ENCODE data around the gene EPC2.

Gene EPC2

DNA sequence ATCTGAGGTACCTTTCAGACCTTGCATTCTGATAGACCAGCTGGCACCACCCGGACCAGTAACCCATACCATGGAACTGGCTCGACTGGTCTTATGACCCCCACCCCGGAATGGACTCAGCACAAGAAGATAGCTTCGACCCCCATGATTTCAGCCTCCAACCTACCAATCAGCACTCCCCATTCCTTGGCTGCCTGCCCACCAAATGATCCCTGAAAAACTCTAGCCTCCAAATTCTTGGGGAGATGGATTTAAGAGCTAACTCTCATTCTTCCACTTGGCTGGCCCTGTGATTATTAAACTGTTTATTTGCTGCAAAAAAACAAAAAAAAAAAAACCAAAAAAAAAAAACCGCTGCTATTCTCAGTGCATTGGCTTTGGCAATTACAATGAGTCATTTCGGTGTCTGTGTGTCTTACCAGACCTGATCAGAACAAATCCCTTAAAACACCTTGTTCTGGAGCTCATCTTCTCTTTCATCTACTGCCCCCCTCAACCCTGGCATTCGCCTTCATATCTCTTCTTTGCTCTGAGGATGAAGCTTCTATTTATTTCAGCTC lies 170.4 kb downstream of the EPC2 start:
- no peak for DNase-seq

DNA sequence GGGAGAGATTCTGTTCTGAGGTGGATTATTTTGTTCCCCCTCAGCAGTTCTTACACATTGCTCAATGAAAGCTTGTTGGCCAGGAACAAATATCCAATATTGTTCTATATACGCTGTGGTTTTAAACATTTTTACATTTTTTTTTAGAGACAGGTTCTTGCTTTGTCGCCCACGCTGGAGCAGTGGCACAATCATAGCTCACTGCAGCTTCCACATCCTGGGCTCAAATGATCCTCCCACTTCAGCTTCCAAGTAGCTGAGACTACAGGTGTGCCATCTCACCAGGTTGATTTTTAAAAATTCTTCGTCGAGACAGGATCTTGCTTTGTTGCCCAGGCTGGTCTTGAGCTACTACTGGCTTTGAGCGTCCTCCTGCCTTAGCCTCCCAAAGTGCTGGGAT lies 171.6 kb downstream of the EPC2 start:
- DNase-seq, result no peak

DNA sequence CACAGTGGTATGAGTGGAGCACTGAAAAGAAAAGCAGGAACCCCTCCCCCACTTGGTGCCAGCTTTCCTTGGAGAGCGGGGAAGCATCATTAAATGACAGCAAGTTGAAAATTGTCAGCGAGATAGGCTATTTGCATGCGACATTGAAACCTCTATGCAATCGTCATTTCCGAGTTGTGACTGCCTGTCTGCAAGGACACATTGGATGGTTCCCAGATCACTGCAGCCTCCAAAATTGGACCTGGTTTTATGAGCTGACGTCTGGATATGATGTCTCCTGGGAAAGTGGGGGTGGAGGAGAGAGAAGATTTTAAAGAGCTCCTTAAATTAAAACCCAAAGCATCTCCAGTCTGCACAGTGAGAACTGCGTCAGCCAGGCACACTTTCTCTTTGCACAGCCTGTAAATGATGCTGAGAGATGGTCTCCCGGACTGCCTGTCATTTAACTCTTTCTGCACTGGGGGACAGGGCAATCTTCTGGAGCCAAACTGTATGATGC lies 172.7 kb downstream of the EPC2 start:
- DNase-seq, result no peak

DNA sequence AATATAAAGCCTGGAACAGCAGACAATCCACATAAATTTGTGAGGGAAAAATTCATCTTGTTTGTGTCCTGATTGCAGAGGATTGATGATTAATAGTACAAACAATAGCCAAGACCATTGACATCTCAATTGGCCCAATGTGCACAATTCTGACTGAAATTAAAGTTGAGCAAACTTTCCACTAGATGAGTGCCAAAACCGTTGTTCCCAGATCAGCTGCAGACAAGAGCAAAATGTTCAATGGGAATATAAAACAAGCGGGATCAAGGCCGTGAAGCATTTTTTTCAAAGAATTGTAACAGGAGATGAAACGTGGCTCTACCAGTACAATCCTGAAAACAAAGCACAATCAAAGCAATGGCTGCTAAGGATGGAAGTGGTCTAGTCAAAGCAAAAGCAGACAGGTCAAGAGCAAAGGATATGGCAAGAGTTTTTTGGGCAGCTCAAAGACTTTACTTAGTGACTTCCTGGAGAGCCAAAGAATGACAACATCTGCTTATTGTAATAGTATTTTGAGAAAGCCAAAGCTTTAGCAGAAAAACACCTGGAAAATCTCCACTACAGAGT lies 174.6 kb downstream of the EPC2 start:
- no peak for DNase-seq

DNA sequence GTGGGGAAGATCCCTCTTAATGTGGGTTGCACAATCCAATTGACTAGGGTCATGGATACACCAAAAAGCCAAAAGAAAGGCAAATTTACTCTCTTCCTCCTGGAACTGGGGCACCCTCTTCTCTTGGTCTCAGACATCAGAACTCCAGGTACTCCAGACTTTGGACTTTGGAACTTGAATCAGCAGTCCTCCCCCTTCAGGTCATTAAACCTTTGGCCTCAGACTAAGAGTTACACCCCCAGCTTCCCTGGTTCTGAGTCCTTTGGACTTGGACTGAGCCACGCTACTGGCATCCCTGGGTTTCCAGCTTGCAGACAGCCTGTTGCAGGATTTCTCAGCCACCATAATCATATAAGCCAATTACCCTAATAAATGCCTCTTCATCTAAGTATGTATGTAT lies 179.6 kb downstream of the EPC2 start:
- no peak for DNase-seq

DNA sequence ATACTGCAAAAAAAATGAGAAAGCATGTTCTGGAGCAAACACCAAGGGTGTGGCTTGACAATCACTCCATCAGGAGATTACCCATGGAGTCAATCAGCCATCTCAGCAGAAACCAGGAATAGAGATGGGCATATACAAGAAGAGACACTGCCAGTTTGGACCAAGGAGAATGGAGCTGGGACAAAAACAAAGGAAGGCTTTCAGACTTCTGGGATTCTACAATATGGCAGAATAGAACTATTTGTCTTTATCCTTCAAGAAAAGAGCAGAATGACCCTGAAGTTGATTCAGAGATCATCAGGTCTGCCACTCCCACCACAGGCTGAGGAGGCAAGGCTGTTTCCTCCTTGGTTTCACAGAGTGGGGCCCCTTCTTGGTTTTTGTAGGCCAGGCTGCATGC lies 182.2 kb downstream of the EPC2 start:
- no peak for DNase-seq

DNA sequence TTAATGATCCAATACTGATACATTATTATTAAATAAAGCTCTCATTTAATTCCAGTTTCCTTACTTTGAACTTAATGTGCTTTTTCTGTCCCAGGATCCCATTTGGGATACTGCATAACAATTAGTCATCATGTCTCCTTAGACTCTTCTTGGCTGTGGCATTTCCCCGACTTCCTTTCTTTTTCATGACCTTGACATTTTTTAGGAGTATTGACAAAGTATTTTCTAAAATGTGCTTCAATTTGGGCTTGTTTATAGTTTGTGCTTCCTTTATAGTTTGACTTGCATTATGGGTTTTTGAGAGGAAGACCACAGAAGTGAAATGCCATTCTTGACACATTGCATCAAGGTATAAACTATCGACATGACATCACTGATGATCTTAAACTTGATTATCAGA lies 184.4 kb downstream of the EPC2 start:
- DNase-seq, result no peak

DNA sequence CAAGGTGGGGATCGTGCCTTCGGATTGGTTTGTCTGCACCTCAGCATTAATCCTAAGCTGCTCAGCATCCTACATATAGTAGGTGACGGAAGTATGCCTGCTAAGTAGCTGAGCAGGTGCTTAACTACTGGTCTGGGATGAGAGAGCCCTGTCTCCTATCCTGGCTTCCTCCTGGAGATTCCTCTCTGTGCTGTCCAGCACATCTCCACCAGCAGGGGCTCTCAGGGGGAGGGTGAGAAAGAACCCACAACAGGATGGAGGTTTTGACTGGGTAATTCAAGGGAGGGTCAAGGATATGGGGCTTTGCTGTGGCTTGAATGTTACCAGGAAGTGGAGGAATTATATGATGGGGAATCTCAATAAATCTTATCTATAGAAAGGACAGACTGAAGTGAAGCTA lies 185.1 kb downstream of the EPC2 start:
- DNase-seq, result no peak

DNA sequence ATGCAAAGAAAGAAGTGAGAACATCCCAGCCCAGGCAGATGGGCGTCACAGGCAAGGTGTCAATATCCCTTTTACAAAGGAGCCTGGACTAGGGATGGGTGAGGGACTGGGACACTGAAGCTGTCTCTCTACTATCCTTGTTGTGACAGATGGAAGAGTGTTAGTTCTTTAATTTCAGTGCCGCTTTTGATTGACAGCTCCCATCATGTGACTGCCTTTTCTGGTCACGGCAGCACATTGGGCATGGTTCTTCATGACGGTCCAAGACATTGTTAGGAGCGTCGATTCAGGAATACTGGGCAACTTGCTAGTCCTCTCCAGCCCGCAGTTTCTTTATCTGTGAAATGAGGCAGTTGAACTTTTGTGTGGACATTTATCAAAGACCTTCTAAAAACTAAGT lies 188.1 kb downstream of the EPC2 start:
- DNase-seq, result no peak
